Nephron progenitor cell (in vitro differentiated cells): ENCODE data around the gene DGKB.

Experiments used
- DNase-seq: peaks from one replicate; pipeline ENCODE4 v3.0.0; 2021
- H3K27ac Mint-ChIP-seq: 2 replicates; pipeline ENCODE4 v1.8.0; 2021; ENCODE audit warnings: mild to moderate bottlenecking, moderate library complexity, mixed read lengths
- H3K27me3 Mint-ChIP-seq: 2 replicates; pipeline ENCODE4 v1.8.0; 2021; ENCODE audit warnings: mild to moderate bottlenecking, low read depth, mixed read lengths; ENCODE audit not compliant: poor library complexity
- H3K36me3 Mint-ChIP-seq: 2 replicates; pipeline ENCODE4 v1.8.0; 2021; ENCODE audit warnings: low read depth, mixed read lengths
- H3K4me1 Mint-ChIP-seq: 2 replicates; pipeline ENCODE4 v1.8.0; 2021; ENCODE audit warnings: mixed read lengths
- H3K4me3 Mint-ChIP-seq: 2 replicates; pipeline ENCODE4 v1.8.0; 2021; ENCODE audit warnings: mild to moderate bottlenecking, moderate library complexity, mixed read lengths
- H3K9me3 Mint-ChIP-seq: 2 replicates; pipeline ENCODE4 v1.8.0; 2021; ENCODE audit warnings: mild to moderate bottlenecking, moderate library complexity, mixed read lengths
- CTCF ChIP-seq: fragments of 200-600 bp; sonication (generic); IDR thresholded peaks from 2 replicates; pipeline ENCODE4 v1.5.0; 2021; ENCODE audit warnings: antibody characterized with exemption

The DGKB gene

GRCh38 chr7:14639801-14640200, 262.8 kb downstream of the DGKB start:
- Mint-ChIP-seq H3K36me3 (no peaks in the 10 kb centered on the region), H3K4me1 (no peaks in the 10 kb centered on the region), H3K27ac (no peak overlapping the region), H3K4me3 (no peak overlapping the region), H3K27me3 (no peaks in the 10 kb centered on the region), H3K9me3 (peaks cover 21% of the 10 kb centered on the region)
- TF ChIP-seq CTCF, result no peak
- DNase-seq, result no peak

GRCh38 chr7:14639329-14639728, 263.2 kb downstream of the DGKB start:
- H3K27me3 Mint-ChIP-seq, result no peaks in the 10 kb centered on the region
- H3K36me3 Mint-ChIP-seq, result no peaks in the 10 kb centered on the region
- no peak overlapping the region for H3K27ac Mint-ChIP-seq
- TF ChIP-seq CTCF, result no peak
- no peak overlapping the region for H3K4me3 Mint-ChIP-seq
- no peaks in the 10 kb centered on the region for H3K4me1 Mint-ChIP-seq
- DNase-seq, result no peak
- H3K9me3 Mint-ChIP-seq, result peaks cover 16% of the 10 kb centered on the region

- Mint-ChIP-seq H3K9me3 (peaks cover 3% of the 10 kb centered on the region), H3K27me3 (no peaks in the 10 kb centered on the region), H3K27ac (no peak overlapping the region), H3K4me1 (no peaks in the 10 kb centered on the region), H3K4me3 (no peak overlapping the region), H3K36me3 (no peaks in the 10 kb centered on the region)
- TF ChIP-seq CTCF, result no peak
- DNase-seq, result no peak
Measured at GRCh38 chr7:14637968-14638367, 264.6 kb downstream of the DGKB start.

GRCh38 chr7:14635955-14636354, 266.6 kb downstream of the DGKB start:
- H3K27me3 Mint-ChIP-seq, result no peaks in the 10 kb centered on the region
- no peak for TF ChIP-seq CTCF
- H3K36me3 Mint-ChIP-seq, result no peaks in the 10 kb centered on the region
- no peaks in the 10 kb centered on the region for H3K9me3 Mint-ChIP-seq
- DNase-seq, result no peak
- no peaks in the 10 kb centered on the region for H3K4me1 Mint-ChIP-seq
- no peak overlapping the region for H3K27ac Mint-ChIP-seq
- H3K4me3 Mint-ChIP-seq, result no peak overlapping the region

- Mint-ChIP-seq H3K27me3 (no peaks in the 10 kb centered on the region), H3K36me3 (no peaks in the 10 kb centered on the region), H3K27ac (no peak overlapping the region), H3K4me1 (no peaks in the 10 kb centered on the region), H3K4me3 (no peak overlapping the region), H3K9me3 (no peaks in the 10 kb centered on the region)
- TF ChIP-seq CTCF, result no peak
- no peak for DNase-seq
Measured at GRCh38 chr7:14630048-14630447, 272.5 kb downstream of the DGKB start.

GRCh38 chr7:14628516-14628915, 274.0 kb downstream of the DGKB start:
- H3K4me1 Mint-ChIP-seq, result no peaks in the 10 kb centered on the region
- H3K9me3 Mint-ChIP-seq, result no peaks in the 10 kb centered on the region
- H3K4me3 Mint-ChIP-seq, result no peak overlapping the region
- TF ChIP-seq CTCF, result no peak
- H3K27ac Mint-ChIP-seq, result no peak overlapping the region
- H3K27me3 Mint-ChIP-seq, result no peaks in the 10 kb centered on the region
- DNase-seq, result no peak
- no peaks in the 10 kb centered on the region for H3K36me3 Mint-ChIP-seq
